Activated naive CD4-positive, alpha-beta T cell treated with anti-CD3 and anti-CD28 coated beads, Interleukin-2, amount 10 ng/mL, durations not matched to agents 7 days and 5 days (primary cell): ENCODE data around the gene LATS1.
"Not testable (repeated sequence)": the region's sequence is repeated elsewhere in the genome, so short reads cannot be mapped to it uniquely, and the experiment has no call there.

Experiments
- CTCF ChIA-PET: fragments of 350-600 bp; sonication (Branson Sonifier 250); formaldehyde crosslinking; loops from one replicate; lab custom pipeline; 2021; ENCODE audit warnings: antibody characterized with exemption; lab: Charles Lee
- DNase-seq: peaks from one replicate; pipeline ENCODE4 v3.0.0-alpha.2; 2020
- H3K27ac Mint-ChIP-seq: one replicate; pipeline ENCODE4 v1.8.0; 2021; ENCODE audit warnings: mild to moderate bottlenecking, moderate library complexity, mixed read lengths
- H3K27me3 Mint-ChIP-seq: one replicate; pipeline ENCODE4 v1.8.0; 2021; ENCODE audit warnings: mild to moderate bottlenecking, mixed read lengths
- H3K36me3 Mint-ChIP-seq: one replicate; pipeline ENCODE4 v1.8.0; 2021; ENCODE audit warnings: mixed read lengths
- H3K4me1 Mint-ChIP-seq: one replicate; pipeline ENCODE4 v1.8.0; 2021; ENCODE audit warnings: mixed read lengths
- H3K4me3 Mint-ChIP-seq: one replicate; pipeline ENCODE4 v1.8.0; 2021; ENCODE audit warnings: mild to moderate bottlenecking, moderate library complexity, mixed read lengths
- H3K9me3 Mint-ChIP-seq: one replicate; pipeline ENCODE4 v1.8.0; 2021; ENCODE audit warnings: mixed read lengths

LATS1 gene

GRCh38 chr6:149749082-149749593 lies 31.2 kb upstream of the LATS1 start:
- H3K9me3 Mint-ChIP-seq, H3K27me3 Mint-ChIP-seq, CTCF ChIA-PET, H3K36me3 Mint-ChIP-seq, DNase-seq: not testable (repeated sequence)
- H3K4me3 Mint-ChIP-seq: peak overlapping the region; percentile 90
- peaks cover 54% of the 10 kb centered on the region for H3K4me1 Mint-ChIP-seq
- H3K27ac Mint-ChIP-seq: peak overlapping the region; percentile 91

GRCh38 chr6:149746147-149746946 lies 28.4 kb upstream of the LATS1 start, which contains the start of gene NUP43:
Gene NUP43 (minus strand): TSS chr6:149746529. CDS start chr6:149746495, 34 bp downstream.
- CTCF ChIA-PET: interaction anchor here (0.8 to 2.1 kb wide), 6 partner anchors 9 to 171 kb away, joined by 3 to 7 read pairs (median 3); partner anchors contain the start of gene LATS1
- H3K36me3 Mint-ChIP-seq: peaks cover 15% of the 10 kb centered on the region
- H3K4me3 Mint-ChIP-seq: peak within 1 kb of the TSS; percentile 98
- H3K4me1 Mint-ChIP-seq: peaks cover 41% of the 10 kb centered on the region
- H3K27ac Mint-ChIP-seq: peak within 1 kb of the TSS; percentile 93
- no peaks in the 10 kb centered on the region for H3K9me3 Mint-ChIP-seq
- no peaks in the 10 kb centered on the region for H3K27me3 Mint-ChIP-seq
- DNase-seq: peak; percentile 96

GRCh38 chr6:149745252-149745651 lies 27.4 kb upstream of the LATS1 start:
- peak overlapping the region; percentile 98 for H3K4me3 Mint-ChIP-seq
- DNase-seq, H3K27me3 Mint-ChIP-seq, H3K9me3 Mint-ChIP-seq: not testable (repeated sequence)
- CTCF ChIA-PET: interaction anchor here (0.6 to 1.3 kb wide), 5 partner anchors 8 to 170 kb away, joined by 3 to 4 read pairs (median 3); no protein-coding TSS in a partner anchor
- H3K36me3 Mint-ChIP-seq: peaks cover 24% of the 10 kb centered on the region
- H3K4me1 Mint-ChIP-seq: peaks cover 32% of the 10 kb centered on the region
- peak overlapping the region; percentile 93 for H3K27ac Mint-ChIP-seq

DNA sequence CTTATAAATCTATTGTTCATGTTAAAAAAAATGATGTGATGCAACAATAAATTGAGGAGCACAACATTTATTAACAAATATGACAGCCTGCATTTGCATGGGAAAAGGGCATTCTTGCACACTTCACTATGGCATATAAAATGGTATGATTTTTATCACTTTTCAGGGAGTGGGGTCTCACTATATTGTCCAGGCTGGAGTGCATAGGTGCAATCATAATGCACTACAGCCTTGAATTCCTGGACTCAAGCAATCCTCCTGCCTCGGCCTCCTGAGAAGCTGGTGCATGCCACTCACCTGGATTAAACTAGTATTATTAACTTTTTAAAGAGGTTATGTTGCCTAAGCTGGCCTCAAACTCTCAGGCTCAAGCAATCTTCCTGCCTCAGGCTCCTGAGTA lies 17.0 kb upstream of the LATS1 start:
- CTCF ChIA-PET: no interaction called here
- Mint-ChIP-seq H3K4me3 (no peak overlapping the region), H3K27me3 (no peaks in the 10 kb centered on the region), H3K36me3 (peaks cover 31% of the 10 kb centered on the region), H3K27ac (no peak overlapping the region), H3K9me3 (no peaks in the 10 kb centered on the region), H3K4me1 (no peaks in the 10 kb centered on the region)
- no peak for DNase-seq

- Mint-ChIP-seq H3K9me3 (no peaks in the 10 kb centered on the region), H3K4me3 (no peak overlapping the region), H3K4me1 (peaks cover 16% of the 10 kb centered on the region), H3K27ac (no peak overlapping the region), H3K27me3 (no peaks in the 10 kb centered on the region), H3K36me3 (peaks cover 38% of the 10 kb centered on the region)
- no peak for DNase-seq
- CTCF ChIA-PET: interaction anchor here (1.3 kb wide), 1 partner anchor 9 kb away, joined by 3 read pairs; no protein-coding TSS in a partner anchor
Observed at GRCh38 chr6:149733089-149733720, 15.3 kb upstream of the LATS1 start.

DNA sequence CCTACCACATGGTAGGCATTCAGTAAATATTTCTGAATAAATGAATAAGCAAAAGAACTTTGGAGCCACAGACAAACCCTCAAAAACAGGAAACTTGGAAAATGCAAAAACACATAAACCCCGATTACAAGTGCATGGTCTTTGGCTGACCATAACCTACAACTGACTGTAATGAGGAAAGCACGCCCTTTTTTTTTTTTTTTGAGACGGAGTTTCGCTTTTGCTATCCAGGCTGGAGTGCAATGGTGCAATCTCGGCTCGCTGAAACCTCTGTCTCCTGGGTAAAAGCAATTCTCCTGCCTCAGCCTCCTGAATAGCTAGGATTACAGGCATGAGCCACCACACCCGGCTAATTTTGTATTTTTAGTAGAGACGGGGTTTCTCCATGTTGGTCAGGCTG lies 11.9 kb upstream of the LATS1 start:
- DNase-seq: no peak
- Mint-ChIP-seq H3K27ac (no peak overlapping the region), H3K9me3 (no peaks in the 10 kb centered on the region), H3K36me3 (peaks cover 42% of the 10 kb centered on the region), H3K4me3 (no peak overlapping the region), H3K4me1 (peaks cover 25% of the 10 kb centered on the region), H3K27me3 (no peaks in the 10 kb centered on the region)
- CTCF ChIA-PET: no interaction called here

DNA sequence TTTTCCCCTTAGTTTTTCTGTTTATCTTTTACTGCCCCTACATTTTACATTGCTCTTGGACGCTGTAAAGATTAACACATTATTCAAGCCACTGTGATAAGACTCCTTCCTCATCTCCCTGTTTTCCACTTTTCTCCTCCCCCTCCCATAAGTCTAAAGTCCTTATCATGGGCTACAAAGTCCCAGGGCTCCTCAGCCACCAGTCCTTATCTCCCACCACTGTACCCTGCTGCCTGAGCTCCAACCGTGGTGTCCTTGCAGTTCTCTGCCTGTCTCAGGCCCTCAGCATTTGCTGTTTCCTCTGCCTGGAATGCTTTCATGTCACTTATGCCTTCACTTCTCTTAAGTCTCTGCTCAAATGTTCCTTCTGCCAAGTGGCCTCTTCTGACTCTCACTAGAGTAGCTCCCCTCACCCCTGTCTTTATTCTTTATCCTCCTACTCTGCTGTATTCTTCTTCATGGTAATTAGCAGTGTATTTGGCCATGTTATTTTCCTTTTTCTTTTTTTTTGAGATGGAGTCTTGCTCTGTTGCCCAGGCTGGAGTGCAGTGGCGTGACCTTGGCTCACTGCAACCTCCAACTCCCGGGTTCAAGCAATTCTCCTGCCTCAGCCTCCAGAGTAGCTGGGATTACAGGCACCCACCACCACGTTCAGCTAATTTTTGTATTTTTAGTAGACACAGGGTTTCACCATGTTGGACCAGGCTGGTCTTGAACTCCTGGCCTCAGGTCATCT lies 10.8 kb upstream of the LATS1 start:
- CTCF ChIA-PET: interaction anchor here (0.6 kb wide), 1 partner anchor 16 kb away, joined by 4 read pairs; no protein-coding TSS in a partner anchor
- Mint-ChIP-seq H3K27me3 (no peaks in the 10 kb centered on the region), H3K36me3 (peaks cover 50% of the 10 kb centered on the region), H3K9me3 (no peaks in the 10 kb centered on the region), H3K4me1 (peaks cover 30% of the 10 kb centered on the region), H3K27ac (peak overlapping the region; percentile 75), H3K4me3 (peak overlapping the region; percentile 18)
- DNase-seq: no peak

- no peaks in the 10 kb centered on the region for H3K27me3 Mint-ChIP-seq
- CTCF ChIA-PET: interaction anchor here (0.6 kb wide), 1 partner anchor 17 kb away, joined by 4 read pairs; no protein-coding TSS in a partner anchor
- H3K36me3 Mint-ChIP-seq: peaks cover 46% of the 10 kb centered on the region
- H3K27ac Mint-ChIP-seq: peak overlapping the region; percentile 75
- peaks cover 30% of the 10 kb centered on the region for H3K4me1 Mint-ChIP-seq
- no peak for DNase-seq
- peak overlapping the region; percentile 18 for H3K4me3 Mint-ChIP-seq
- H3K9me3 Mint-ChIP-seq: no peaks in the 10 kb centered on the region
Observed at GRCh38 chr6:149727793-149728498, 10.0 kb upstream of the LATS1 start.

DNA sequence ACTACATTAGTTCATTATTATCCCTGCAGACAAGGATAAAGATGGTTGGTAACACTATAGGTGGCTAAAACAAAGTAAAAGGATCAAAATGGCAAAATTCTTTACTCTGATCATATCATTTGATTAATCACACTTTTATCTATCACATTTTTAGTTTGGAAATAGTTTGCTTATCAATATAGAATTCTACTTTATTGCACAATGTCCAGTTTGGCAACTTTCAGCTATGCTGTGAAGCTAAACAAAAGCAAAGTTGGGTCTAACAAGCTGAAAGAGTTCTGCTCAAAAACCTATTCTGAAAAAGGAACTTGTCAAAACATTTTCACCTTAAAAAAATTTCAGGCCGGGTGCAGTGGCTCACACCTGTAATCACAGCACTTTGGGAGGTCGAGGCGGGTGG lies 7.9 kb upstream of the LATS1 start:
- no peaks in the 10 kb centered on the region for H3K9me3 Mint-ChIP-seq

GRCh38 chr6:149723771-149724417 lies 6.0 kb upstream of the LATS1 start:
- CTCF ChIA-PET: interaction anchor here (0.6 to 1.7 kb wide), 10 partner anchors 23 to 827 kb away, joined by 3 to 6 read pairs (median 4); no protein-coding TSS in a partner anchor
- Mint-ChIP-seq H3K36me3 (peaks cover 30% of the 10 kb centered on the region), H3K4me1 (peaks cover 29% of the 10 kb centered on the region), H3K4me3 (no peak overlapping the region), H3K9me3 (no peaks in the 10 kb centered on the region), H3K27me3 (no peaks in the 10 kb centered on the region), H3K27ac (peak overlapping the region; percentile 22)
- DNase-seq: peak; percentile 64

More for the DNA sequence above, 7.9 kb upstream of the LATS1 start:
- no peaks in the 10 kb centered on the region for H3K27me3 Mint-ChIP-seq
- CTCF ChIA-PET: interaction anchor here (1.5 kb wide), 1 partner anchor 108 kb away, joined by 3 read pairs; no protein-coding TSS in a partner anchor
- peaks cover 38% of the 10 kb centered on the region for H3K36me3 Mint-ChIP-seq
- no peak overlapping the region for H3K4me3 Mint-ChIP-seq
- no peak for DNase-seq
- peaks cover 30% of the 10 kb centered on the region for H3K4me1 Mint-ChIP-seq
- H3K27ac Mint-ChIP-seq: no peak overlapping the region

- CTCF ChIA-PET: interaction anchor here (0.6 to 1.7 kb wide), 11 partner anchors 20 to 826 kb away, joined by 3 to 6 read pairs (median 4); no protein-coding TSS in a partner anchor
- Mint-ChIP-seq H3K9me3 (no peaks in the 10 kb centered on the region), H3K27me3 (no peaks in the 10 kb centered on the region), H3K4me1 (peaks cover 29% of the 10 kb centered on the region), H3K4me3 (no peak overlapping the region), H3K36me3 (peaks cover 23% of the 10 kb centered on the region), H3K27ac (no peak overlapping the region)
- DNase-seq: no peak
Observed at GRCh38 chr6:149723262-149723661, 5.4 kb upstream of the LATS1 start.

GRCh38 chr6:149719531-149719930 lies 1.6 kb upstream of the LATS1 start:
- DNase-seq: no peak
- Mint-ChIP-seq H3K4me1 (peaks cover 39% of the 10 kb centered on the region), H3K27ac (no peak overlapping the region), H3K9me3 (no peaks in the 10 kb centered on the region), H3K27me3 (peaks cover 4% of the 10 kb centered on the region), H3K4me3 (peak overlapping the region; percentile 0), H3K36me3 (peaks cover 24% of the 10 kb centered on the region)
- CTCF ChIA-PET: interaction anchor here (1.8 kb wide), 1 partner anchor 27 kb away, joined by 7 read pairs; the partner anchor contains the start of gene NUP43
